Panc1 (cell line): ENCODE data around the gene LCE6A.

Experiments
- CTCF ChIP-seq: fragments of 450-650 bp; IDR thresholded peaks from 2 replicates; pipeline ENCODE4 v1.5.1; 2017; ENCODE audit warnings: mild to moderate bottlenecking
- POLR2AphosphoS5 ChIP-seq: IDR thresholded peaks from 2 replicates; pipeline ENCODE4 v1.6.1; 2012; ENCODE audit warnings: mild to moderate bottlenecking, low read depth, low read length, moderate library complexity
- TCF7L2 ChIP-seq: IDR thresholded peaks from 2 replicates; pipeline ENCODE4 v1.6.1; 2011; ENCODE audit warnings: mild to moderate bottlenecking, low read depth, low read length, inconsistent platforms
- TF ChIP-seq, protein P1 (sequence below), 2 experiments: IDR thresholded peaks; 2 replicates each; pipeline ENCODE4 v1.6.1; 2011 to 2012; ENCODE audit warnings: low read depth in 2 of 2, control low read depth in 1 of 2, low read length in 1 of 2, mild to moderate bottlenecking in 1 of 2, moderate library complexity in 1 of 2; ENCODE audit not compliant: insufficient read depth in 1 of 2

DNA sequence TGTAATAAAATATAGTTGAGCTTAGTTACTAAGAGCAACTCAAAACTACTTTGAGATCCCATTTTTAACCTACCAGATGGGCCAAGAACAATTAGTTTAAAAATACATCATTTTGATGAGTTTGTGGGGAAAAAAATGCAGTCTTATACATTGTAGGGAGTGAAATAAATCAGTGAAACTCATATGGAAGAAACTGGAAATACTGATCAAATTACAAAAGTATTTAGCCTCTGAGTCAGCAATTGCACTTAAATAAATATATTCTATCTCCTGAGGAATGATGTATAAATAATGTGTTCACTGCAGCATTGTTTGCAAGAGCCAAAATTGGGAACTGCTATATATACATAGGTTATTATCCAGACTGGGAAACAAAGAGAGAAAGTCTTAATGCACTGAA, 30.8 kb downstream of the LCE6A start:
- TF ChIP-seq CTCF: no peak
- TF ChIP-seq, protein P1, sequence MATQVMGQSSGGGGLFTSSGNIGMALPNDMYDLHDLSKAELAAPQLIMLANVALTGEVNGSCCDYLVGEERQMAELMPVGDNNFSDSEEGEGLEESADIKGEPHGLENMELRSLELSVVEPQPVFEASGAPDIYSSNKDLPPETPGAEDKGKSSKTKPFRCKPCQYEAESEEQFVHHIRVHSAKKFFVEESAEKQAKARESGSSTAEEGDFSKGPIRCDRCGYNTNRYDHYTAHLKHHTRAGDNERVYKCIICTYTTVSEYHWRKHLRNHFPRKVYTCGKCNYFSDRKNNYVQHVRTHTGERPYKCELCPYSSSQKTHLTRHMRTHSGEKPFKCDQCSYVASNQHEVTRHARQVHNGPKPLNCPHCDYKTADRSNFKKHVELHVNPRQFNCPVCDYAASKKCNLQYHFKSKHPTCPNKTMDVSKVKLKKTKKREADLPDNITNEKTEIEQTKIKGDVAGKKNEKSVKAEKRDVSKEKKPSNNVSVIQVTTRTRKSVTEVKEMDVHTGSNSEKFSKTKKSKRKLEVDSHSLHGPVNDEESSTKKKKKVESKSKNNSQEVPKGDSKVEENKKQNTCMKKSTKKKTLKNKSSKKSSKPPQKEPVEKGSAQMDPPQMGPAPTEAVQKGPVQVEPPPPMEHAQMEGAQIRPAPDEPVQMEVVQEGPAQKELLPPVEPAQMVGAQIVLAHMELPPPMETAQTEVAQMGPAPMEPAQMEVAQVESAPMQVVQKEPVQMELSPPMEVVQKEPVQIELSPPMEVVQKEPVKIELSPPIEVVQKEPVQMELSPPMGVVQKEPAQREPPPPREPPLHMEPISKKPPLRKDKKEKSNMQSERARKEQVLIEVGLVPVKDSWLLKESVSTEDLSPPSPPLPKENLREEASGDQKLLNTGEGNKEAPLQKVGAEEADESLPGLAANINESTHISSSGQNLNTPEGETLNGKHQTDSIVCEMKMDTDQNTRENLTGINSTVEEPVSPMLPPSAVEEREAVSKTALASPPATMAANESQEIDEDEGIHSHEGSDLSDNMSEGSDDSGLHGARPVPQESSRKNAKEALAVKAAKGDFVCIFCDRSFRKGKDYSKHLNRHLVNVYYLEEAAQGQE (IDR thresholded peaks at IDR 0.05; ENCODE audit: insufficient read depth in 1 of 2, low read depth in 2 of 2, low read length in 1 of 2): no peak
- no peak for TF ChIP-seq TCF7L2
- no peak for TF ChIP-seq POLR2AphosphoS5
